ENCODE data around the gene ADSS1.

GRCh38 chr14:104738375-104739019, 14.5 kb downstream of the ADSS1 start:
- TF ChIP-seq CTCF (IDR thresholded peaks at IDR 0.05; ENCODE audit: poor library complexity), result no peak
- TF ChIP-seq EZH2 (IDR thresholded peaks at IDR 0.05; ENCODE audit: borderline replicate concordance), result no peak

All from hepatocyte (in vitro differentiated cells).